DMS53 (cell line): ENCODE measurements around the gene ZNF423.

Source experiments
- DNase-seq: peaks from one replicate; lab custom pipeline; 2025; lab: John Stamatoyannopoulos, UW

Gene ZNF423

GRCh38 chr16:49639739-49640431, 216.0 kb downstream of the ZNF423 start:
- no peak for DNase-seq

DNA sequence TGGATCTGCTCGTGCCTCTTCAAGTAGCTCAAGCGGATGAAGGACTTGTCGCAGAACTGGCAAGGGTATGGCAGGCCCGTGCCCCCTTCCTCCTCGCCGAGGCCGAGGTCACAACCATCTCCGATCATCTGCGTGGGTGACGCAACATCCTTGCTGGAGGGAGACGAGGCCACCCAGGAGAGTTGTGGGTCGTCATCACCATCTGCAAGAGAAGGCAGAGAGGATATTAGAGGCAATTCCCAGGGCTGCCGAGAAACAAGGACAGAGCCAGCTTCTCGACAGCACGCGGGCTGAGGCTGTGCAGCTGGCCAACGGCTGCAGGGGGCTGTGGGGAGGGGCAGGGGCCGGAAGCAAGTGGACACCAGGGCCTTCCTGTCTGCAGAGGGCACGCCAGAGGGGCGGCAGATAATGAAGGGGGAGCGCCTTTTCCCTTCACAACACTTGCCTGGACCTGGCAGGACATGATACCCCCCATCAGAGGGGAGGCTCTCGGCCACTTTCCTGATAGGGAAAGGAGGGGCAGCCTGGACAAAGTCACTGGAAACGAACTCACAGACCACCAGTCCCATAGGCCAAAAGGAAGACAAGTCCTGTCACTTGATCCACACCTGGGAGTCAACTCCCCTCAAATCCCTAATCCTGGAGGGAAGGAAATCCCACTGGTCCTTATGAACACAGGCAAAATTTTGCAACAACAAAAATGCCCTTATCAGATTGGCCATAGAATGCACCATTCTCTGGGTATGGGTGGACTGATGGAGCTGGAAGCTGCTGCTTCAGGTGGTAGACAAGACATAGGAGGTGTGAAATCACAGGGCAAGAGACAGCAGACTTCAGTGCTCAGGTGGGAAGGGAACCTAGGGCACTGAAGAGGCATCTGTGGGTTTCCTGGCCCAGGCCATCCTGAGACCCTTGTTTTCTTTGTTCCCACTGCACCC, 217.0 kb downstream of the ZNF423 start:
- DNase-seq, result no peak

DNA sequence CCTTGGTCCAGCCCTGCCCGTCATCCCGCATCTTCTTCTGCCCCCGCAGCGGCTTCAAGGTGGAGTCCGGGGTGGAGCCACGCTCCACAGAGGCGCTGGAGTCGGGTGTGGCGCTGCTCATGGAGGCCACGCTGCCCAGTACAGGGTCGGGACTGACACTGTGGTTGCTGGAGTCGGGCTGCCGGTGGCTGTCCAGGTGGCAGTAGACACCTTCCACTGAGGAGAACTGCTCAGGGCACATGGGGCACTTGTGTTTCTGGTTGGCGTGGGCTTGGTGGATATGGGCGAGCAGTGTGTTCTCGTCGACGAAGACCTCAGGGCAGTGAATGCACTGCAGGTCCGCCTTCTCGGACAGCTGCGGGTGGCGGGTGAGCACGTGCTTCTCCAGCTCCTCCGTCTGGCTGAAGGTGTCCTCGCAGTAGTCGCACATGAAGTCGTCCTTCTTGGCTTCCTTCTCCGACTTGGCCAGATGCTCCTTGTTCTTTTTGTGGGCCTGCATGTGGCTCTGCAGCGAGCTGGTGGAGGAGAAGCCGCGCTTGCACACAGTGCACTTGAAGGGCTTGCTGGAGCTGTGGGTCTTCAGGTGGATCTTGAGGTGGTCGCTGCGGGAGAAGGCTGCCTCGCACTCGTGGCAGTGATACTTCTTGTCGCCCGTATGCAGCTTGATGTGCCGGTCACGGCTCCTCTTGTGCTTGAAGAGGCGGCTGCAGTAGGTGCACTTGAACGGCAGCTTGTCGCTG, 217.8 kb downstream of the ZNF423 start:
- DNase-seq, result no peak

- no peak for DNase-seq
Measured at GRCh38 chr16:49637511-49637910, 218.4 kb downstream of the ZNF423 start.

DNA sequence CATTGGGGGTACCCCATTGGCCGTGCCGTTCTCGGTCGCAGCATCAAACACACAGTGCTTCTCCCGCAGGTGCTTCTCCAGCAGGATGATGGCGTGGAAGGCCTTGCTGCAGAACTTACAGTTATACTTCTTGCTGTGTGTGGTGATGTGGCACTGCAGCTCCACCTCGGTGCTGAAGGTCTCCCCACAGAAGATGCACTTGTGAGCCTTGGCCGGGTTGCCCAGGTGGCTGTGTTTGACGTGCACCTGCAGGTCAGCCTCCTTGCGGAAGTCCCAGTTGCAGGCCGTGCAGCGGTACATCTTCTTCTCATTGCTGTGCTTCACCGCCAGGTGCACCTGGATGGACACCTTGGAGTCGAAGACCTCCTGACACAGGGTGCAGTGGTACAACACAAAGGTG, 219.3 kb downstream of the ZNF423 start:
- DNase-seq, result no peak

- no peak for DNase-seq
Measured at GRCh38 chr16:49635591-49636581, 220.0 kb downstream of the ZNF423 start.

DNA sequence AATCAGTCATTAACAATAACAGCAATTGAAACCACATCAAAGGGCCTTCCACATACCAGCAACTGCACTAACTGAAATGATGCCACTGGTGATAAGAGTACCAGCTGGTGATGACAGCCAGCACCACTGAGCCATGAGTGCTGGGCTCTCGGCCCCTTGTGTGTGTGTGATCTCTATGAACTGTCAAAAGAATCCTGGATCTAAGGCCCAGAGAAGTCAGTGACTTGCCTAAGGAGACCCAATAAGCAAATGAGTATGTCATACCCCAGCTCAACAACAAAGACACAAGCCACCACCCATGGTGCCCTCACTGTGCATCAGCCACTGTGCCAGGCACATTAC, 220.9 kb downstream of the ZNF423 start:
- DNase-seq, result no peak

- no peak for DNase-seq
Measured at GRCh38 chr16:49634235-49635008, 221.5 kb downstream of the ZNF423 start.

GRCh38 chr16:49632795-49633184, 223.1 kb downstream of the ZNF423 start:
- DNase-seq, result no peak

- no peak for DNase-seq
Measured at GRCh38 chr16:49632086-49632794, 223.7 kb downstream of the ZNF423 start.

- no peak for DNase-seq
Measured at GRCh38 chr16:49631187-49632041, 224.5 kb downstream of the ZNF423 start.

DNA sequence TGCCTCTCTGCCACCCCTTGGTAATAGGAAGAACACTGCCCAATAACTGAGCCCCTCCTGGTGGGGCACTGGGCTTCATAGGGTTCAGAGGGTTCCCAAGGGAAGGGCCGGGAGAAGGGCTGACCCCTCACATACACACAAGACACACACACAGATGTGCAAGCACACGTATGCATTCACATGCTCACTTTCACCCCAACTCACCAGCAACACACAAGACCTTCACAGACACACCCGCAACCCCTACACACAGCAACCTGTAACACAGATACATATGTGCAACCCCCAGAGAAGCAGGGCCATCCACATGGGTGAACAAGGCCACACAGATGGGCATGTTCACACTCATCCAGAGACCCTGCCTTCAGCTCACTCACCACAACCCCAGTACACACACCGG, 225.1 kb downstream of the ZNF423 start:
- no peak for DNase-seq

GRCh38 chr16:49629851-49630250, 226.1 kb downstream of the ZNF423 start:
- no peak for DNase-seq

DNA sequence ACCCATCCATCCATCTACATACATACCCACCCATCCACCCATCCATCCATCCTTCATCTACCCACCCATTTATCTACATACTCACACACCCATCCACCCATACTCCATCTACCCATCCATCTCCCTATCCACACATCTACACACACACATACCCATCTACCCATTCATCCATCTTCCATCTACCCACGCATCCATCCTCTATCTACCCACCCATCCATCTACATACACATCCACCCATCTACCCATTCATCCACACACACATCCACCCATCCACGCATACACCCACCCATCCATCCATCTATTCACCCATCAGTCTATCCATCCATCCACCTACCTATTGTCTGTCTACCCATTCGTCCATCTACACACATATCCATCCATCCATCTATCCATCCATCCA, 227.8 kb downstream of the ZNF423 start:
- no peak for DNase-seq

DNA sequence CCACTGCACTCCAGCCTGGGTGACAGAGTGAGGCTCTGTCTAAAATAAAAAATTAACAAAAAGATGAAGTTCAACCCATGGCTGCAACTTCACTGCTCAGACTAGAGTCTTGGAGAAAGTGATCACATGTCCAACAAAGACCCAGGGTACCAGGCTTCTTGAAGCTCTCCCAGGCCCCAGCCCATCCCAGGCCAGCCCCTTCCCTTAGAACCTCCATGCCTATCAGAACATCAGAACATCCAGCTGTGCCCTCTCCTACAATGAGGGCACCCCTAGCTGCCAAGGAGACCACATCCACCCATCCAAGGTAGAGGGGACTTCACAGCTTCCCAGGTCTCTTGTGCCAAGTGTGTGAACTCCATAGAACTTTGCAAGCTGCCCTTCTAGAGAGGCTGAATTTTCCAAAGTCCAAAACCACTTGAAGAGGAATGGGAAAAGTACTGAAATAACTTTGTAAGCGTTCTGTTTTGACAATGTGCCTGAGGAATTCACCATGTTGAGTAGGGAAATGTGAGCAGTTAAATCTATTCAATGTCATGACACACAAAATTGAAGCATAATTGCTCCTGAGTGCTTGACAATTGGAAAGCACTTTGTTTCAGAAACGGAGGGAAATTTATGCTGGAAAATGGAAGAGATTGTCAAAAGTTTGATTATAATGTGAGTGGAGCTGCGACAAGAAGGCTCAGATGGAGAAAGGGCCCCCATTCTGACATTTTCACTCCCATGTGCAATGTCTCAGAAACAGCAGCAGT, 230.4 kb downstream of the ZNF423 start:
- no peak for DNase-seq

- DNase-seq, result no peak
Measured at GRCh38 chr16:49623501-49624266, 232.2 kb downstream of the ZNF423 start.
